Liver (tissue), 9 donors: Measurements from ENCODE around the gene TMEM123. TPM values are rescaled to one million over a fixed set of nuclear protein-coding genes. Genes with fewer than 3 reads are reported as not detected.

ENCODE experiments used
- DNase-seq: peaks from one replicate; pipeline ENCODE4 v3.0.0-alpha.2; 2017; ENCODE audit warnings: low spot score
- H3K27ac ChIP-seq, 2 donors: one replicate each; pipeline ENCODE4 v1.7.0; 2013; ENCODE audit warnings: inconsistent platforms in 2 of 2, low read length in 2 of 2, control low read depth in 1 of 2, low read depth in 1 of 2, mild to moderate bottlenecking in 1 of 2
- H3K27me3 ChIP-seq, 4 donors: one replicate each; pipeline versions ENCODE4 v1.6.1 to v1.7.0; 2013; ENCODE audit warnings: low read length in 3 of 4, inconsistent platforms in 1 of 4, mild to moderate bottlenecking in 1 of 4, moderate library complexity in 1 of 4; ENCODE audit not compliant: control insufficient read depth in 4 of 4, insufficient read depth in 4 of 4
- H3K36me3 ChIP-seq, 4 donors: one replicate each; pipeline versions ENCODE4 v1.6.1 to v1.7.0; 2013; ENCODE audit warnings: low read length in 3 of 4, mild to moderate bottlenecking in 3 of 4, low read depth in 1 of 4, moderate library complexity in 1 of 4; ENCODE audit not compliant: control insufficient read depth in 4 of 4, insufficient read depth in 3 of 4
- H3K4me1 ChIP-seq, 4 donors: one replicate each; pipeline versions ENCODE4 v1.6.1 to v1.7.0; 2013; ENCODE audit warnings: low read length in 3 of 4, mild to moderate bottlenecking in 3 of 4, moderate library complexity in 1 of 4; ENCODE audit not compliant: control insufficient read depth in 4 of 4, insufficient read depth in 4 of 4
- H3K4me3 ChIP-seq, 3 donors: one replicate each; pipeline versions ENCODE4 v1.6.1 to v1.7.0; 2013; ENCODE audit warnings: low read length in 3 of 3, control low read depth in 1 of 3, low read depth in 1 of 3, mild to moderate bottlenecking in 1 of 3
- H3K9ac ChIP-seq, 2 donors: one replicate each; pipeline ENCODE4 v1.7.0; 2013; ENCODE audit warnings: low read length in 2 of 2, mild to moderate bottlenecking in 2 of 2, moderate library complexity in 2 of 2, control low read depth in 1 of 2, low read depth in 1 of 2
- H3K9me3 ChIP-seq, 4 donors: one replicate each; pipeline versions ENCODE4 v1.6.1 to v1.7.0; 2013; ENCODE audit warnings: low read length in 3 of 4; ENCODE audit not compliant: control insufficient read depth in 4 of 4
- EGR1 ChIP-seq, 2 donors: IDR thresholded peaks; 2 replicates each; pipeline ENCODE4 v1.6.1; 2016 to 2018; ENCODE audit warnings: antibody characterized with exemption in 2 of 2, low read depth in 2 of 2
- FOXA1 ChIP-seq: IDR thresholded peaks from 2 replicates; pipeline ENCODE4 v1.6.1; 2016; ENCODE audit warnings: antibody characterized with exemption
- FOXA2 ChIP-seq: IDR thresholded peaks from 2 replicates; pipeline ENCODE4 v1.6.1; 2016; ENCODE audit warnings: antibody characterized with exemption
- GABPA ChIP-seq, 2 donors: IDR thresholded peaks in 1 of 2; conservative IDR thresholded peaks in 1 of 2; 2 replicates each; pipeline ENCODE4 v1.6.1; 2016; ENCODE audit warnings: antibody characterized with exemption in 2 of 2, mild to moderate bottlenecking in 1 of 2, moderate library complexity in 1 of 2
- HNF4G ChIP-seq: IDR thresholded peaks from 2 replicates; pipeline ENCODE4 v1.6.1; 2016; ENCODE audit warnings: antibody characterized with exemption
- JUND ChIP-seq, 2 donors: IDR thresholded peaks; 2 replicates each; pipeline ENCODE4 v1.6.1; 2016; ENCODE audit warnings: antibody characterized with exemption in 2 of 2
- NR2F2 ChIP-seq: IDR thresholded peaks from 2 replicates; pipeline ENCODE4 v1.6.1; 2016; ENCODE audit warnings: antibody characterized with exemption
- RAD21 ChIP-seq, 2 donors: IDR thresholded peaks; 2 replicates each; pipeline ENCODE4 v1.6.1; 2016; ENCODE audit warnings: antibody characterized with exemption in 2 of 2, mild to moderate bottlenecking in 2 of 2
- REST ChIP-seq: IDR thresholded peaks from 2 replicates; pipeline ENCODE4 v1.6.1; 2016; ENCODE audit warnings: antibody characterized with exemption, mild to moderate bottlenecking
- RXRA ChIP-seq, 2 donors: IDR thresholded peaks; 2 replicates each; pipeline ENCODE4 v1.6.1; 2017 to 2018; ENCODE audit warnings: antibody characterized with exemption in 2 of 2, mild to moderate bottlenecking in 1 of 2
- SP1 ChIP-seq: IDR thresholded peaks from 2 replicates; pipeline ENCODE4 v1.6.1; 2018; ENCODE audit warnings: antibody characterized with exemption, mild to moderate bottlenecking
- TAF1 ChIP-seq: conservative IDR thresholded peaks from 2 replicates; pipeline ENCODE4 v1.6.1; 2016; ENCODE audit warnings: antibody characterized with exemption, mild to moderate bottlenecking
- WGBS: extraction: QIAGEN DNeasy Blood & Tissue Kit; methylation state at CpG from one replicate; pipeline ENCODE4 v1.1.7; 2013; 5-methylcytosine and 5-hydroxymethylcytosine counted together
- polyA plus RNA-seq, 2 donors: library from polyadenylated mRNA; stranded (reverse) in 1 of 2; unstranded in 1 of 2; fragments of 200-250 nt in 1 of 2; fragments of >200 nt in 1 of 2; fragmentation: Nextera tagmentation in 1 of 2; extraction: Ambion mirVana in 1 of 2; gene quantifications; one replicate each; pipeline versions ENCODE4 v1.2.1 to v1.2.3, GENCODE V29; 2013 to 2015
- total RNA-seq, 2 donors: library from RNA; depleted of rRNA; stranded (reverse); fragments of >200 nt; gene quantifications; one replicate each; pipeline ENCODE4 v1.2.3, GENCODE V29; 2014
- TF ChIP-seq, protein P1 (sequence below): fragments of 150-350 bp; IDR thresholded peaks from 2 replicates; pipeline ENCODE4 v1.5.1; 2017; ENCODE audit warnings: improper control_type of control experiment, low read depth, low read length; ENCODE audit not compliant: missing input control
- TF ChIP-seq, protein P2 (sequence below): IDR thresholded peaks from 2 replicates; pipeline ENCODE4 v1.6.1; 2016; ENCODE audit warnings: antibody characterized with exemption
- donor health status: healthy.
- donor health status: healthy.
- donor health status: healthy.
- donor health status: healthy.
- donor health status: healthy.

TMEM123 gene
- total and polyA plus RNA-seq, 4 donors, result 101 to 140 (median 107) TPM

DNA sequence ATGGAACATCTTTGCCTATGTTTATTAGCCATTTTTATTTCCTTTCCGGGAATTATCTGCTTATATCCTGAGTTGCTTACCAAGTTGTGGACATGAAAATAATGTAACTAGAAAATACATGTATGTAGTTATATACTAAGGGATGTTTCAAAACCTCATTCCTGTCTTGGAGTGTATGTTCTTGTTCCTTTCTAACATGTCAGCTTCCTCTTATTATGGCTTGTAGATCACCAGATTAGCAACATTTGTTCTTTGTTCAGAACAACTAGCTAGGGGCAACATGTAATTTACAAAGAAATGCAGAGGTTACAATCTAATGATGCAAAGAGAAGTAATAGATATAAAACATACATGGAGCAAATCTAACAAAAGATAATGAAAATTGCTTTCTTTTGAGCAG lies 13.1 kb upstream of the TMEM123 start (continued):
- TF ChIP-seq RXRA (IDR thresholded peaks at IDR 0.05), result no peak
- no peak for TF ChIP-seq FOXA2

DNA sequence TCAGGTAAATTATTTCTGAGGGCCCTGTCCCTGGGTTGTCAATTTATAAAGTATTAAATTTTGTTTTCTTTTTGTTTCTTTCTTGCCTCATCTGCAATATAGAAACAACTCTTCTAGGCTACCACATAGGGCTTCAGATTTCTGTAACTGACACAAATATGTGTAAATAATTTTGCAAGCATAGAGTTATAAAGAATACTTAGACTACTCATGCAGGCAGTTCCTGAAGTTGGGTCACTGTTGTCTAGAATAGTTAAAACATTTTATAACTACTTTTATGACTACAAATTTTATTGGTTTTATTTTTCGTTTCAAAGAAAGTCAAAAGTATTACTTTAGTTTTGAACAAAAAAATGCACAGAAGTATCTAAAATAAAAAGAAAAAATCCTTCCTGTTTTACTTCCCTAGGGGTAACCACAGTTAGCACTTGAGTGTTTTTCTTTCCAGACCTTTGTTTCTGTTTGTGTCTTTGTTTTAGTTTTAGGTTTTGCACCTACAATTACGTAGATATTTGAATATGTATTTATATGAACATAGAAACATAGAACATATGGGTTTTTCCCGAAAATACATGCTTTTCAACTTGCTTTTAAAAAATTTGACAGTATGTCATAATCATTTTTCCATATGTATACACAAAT lies 12.4 kb upstream of the TMEM123 start:
- Histone ChIP-seq H3K36me3 (no peaks in the 10 kb centered on the region), H3K9me3 (no peaks in the 10 kb centered on the region), H3K4me3 (no peak overlapping the region), H3K9ac (no peak overlapping the region), H3K27ac (no peak overlapping the region), H3K4me1 (peaks cover 5 to 29% (median 18%) of the 10 kb centered on the region in 4 donors), H3K27me3 (no peaks in the 10 kb centered on the region)
- TF ChIP-seq FOXA2 (no peak), REST (no peak), TAF1 (no peak), FOXA1 (no peak), JUND (IDR thresholded peaks at IDR 0.05) (no peak), SP1 (no peak), RXRA (IDR thresholded peaks at IDR 0.05) (no peak), NR2F2 (no peak), EGR1 (IDR thresholded peaks at IDR 0.05; ENCODE audit: low read depth in 2 of 2) (no peak), HNF4G (no peak), GABPA (IDR thresholded peaks at IDR 0.05 in 1 of 2, conservative IDR thresholded peaks at IDR 0.05 in 1 of 2) (no peak), RAD21 (IDR thresholded peaks at IDR 0.05) (no peak)
- TF ChIP-seq, protein P1, sequence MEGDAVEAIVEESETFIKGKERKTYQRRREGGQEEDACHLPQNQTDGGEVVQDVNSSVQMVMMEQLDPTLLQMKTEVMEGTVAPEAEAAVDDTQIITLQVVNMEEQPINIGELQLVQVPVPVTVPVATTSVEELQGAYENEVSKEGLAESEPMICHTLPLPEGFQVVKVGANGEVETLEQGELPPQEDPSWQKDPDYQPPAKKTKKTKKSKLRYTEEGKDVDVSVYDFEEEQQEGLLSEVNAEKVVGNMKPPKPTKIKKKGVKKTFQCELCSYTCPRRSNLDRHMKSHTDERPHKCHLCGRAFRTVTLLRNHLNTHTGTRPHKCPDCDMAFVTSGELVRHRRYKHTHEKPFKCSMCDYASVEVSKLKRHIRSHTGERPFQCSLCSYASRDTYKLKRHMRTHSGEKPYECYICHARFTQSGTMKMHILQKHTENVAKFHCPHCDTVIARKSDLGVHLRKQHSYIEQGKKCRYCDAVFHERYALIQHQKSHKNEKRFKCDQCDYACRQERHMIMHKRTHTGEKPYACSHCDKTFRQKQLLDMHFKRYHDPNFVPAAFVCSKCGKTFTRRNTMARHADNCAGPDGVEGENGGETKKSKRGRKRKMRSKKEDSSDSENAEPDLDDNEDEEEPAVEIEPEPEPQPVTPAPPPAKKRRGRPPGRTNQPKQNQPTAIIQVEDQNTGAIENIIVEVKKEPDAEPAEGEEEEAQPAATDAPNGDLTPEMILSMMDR, result no peak
- TF ChIP-seq, protein P2, sequence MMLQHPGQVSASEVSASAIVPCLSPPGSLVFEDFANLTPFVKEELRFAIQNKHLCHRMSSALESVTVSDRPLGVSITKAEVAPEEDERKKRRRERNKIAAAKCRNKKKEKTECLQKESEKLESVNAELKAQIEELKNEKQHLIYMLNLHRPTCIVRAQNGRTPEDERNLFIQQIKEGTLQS, result no peak
- WGBS, result 75% methylated on average over 3 of the region's 3 CpGs
- no peak for DNase-seq

DNA sequence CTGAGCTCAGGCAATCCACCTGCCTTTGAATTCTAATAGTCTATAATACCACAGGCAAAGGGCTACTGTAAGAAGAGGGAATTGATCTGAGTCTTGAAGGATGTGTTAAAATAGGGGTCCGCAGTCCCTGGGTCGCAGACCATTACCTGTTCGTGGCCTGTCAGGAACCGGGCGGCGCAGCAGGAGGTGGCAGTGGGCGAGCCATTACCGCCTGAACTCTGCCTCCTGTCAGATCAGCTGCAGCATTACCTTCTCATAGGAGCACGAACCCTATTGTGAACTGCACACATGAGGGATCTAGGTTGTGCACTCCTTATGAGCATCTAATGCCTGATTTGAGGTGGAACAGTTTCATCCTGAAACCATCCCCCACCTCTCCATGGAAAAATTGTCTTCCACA lies 11.5 kb upstream of the TMEM123 start:
- TF ChIP-seq FOXA1, result no peak
- no peak for TF ChIP-seq GABPA (IDR thresholded peaks at IDR 0.05 in 1 of 2, conservative IDR thresholded peaks at IDR 0.05 in 1 of 2)
- TF ChIP-seq, protein P1, result no peak
- no peak for TF ChIP-seq NR2F2
- no peak for TF ChIP-seq REST
- TF ChIP-seq, protein P2, result no peak
- no peaks in the 10 kb centered on the region for H3K27me3 ChIP-seq
- no peaks in the 10 kb centered on the region for H3K9me3 ChIP-seq
- no peak overlapping the region for H3K9ac ChIP-seq
- H3K4me3 ChIP-seq, result no peak overlapping the region
- H3K4me1 ChIP-seq, result peaks cover 5 to 33% (median 18%) of the 10 kb centered on the region in 4 donors
- no peaks in the 10 kb centered on the region for H3K36me3 ChIP-seq
- H3K27ac ChIP-seq, result no peak overlapping the region
- no peak for DNase-seq
- WGBS, result over 99% methylated on average over 9 of the region's 9 CpGs
